ENCODE measurements around the gene TIMM10B.
A peak's percentile ranks its signal among the peaks of the same experiment; 100 is the strongest.

TIMM10B gene

GRCh38 chr11:6472934-6473333 lies 8.4 kb upstream of the TIMM10B start:
- no peak for DNase-seq (ENCODE audit: low spot score)

- peak; percentile 73 for DNase-seq (ENCODE audit: low spot score)
Observed at GRCh38 chr11:6473451-6474412, 7.6 kb upstream of the TIMM10B start, which contains the start of gene TRIM3. TRIM3 (minus strand) TSS chr11:6473941; CDS start chr11:6465695, 8,246 bp downstream.

GRCh38 chr11:6474413-6474792 lies 6.9 kb upstream of the TIMM10B start:
- DNase-seq (ENCODE audit: low spot score): no peak

GRCh38 chr11:6474806-6475500 lies 6.3 kb upstream of the TIMM10B start:
- DNase-seq (ENCODE audit: low spot score): no peak

- DNase-seq (ENCODE audit: low spot score): no peak
Observed at GRCh38 chr11:6475936-6476335, 5.4 kb upstream of the TIMM10B start.

- DNase-seq (ENCODE audit: low spot score): no peak
Observed at GRCh38 chr11:6476571-6476970, 4.7 kb upstream of the TIMM10B start.

- DNase-seq (ENCODE audit: low spot score): no peak
Observed at GRCh38 chr11:6480299-6480914, 894 bp upstream of the TIMM10B start.

GRCh38 chr11:6481924-6482275 lies 599 bp downstream of the TIMM10B start:
- DNase-seq (ENCODE audit: low spot score): no peak

GRCh38 chr11:6482441-6482840 lies 1.1 kb downstream of the TIMM10B start:
- peak; percentile 32 for DNase-seq (ENCODE audit: low spot score)

- DNase-seq (ENCODE audit: low spot score): no peak
Observed at GRCh38 chr11:6483015-6483414, 1.7 kb downstream of the TIMM10B start.

GRCh38 chr11:6485661-6486060 lies 4.4 kb downstream of the TIMM10B start:
- DNase-seq (ENCODE audit: low spot score): no peak

GRCh38 chr11:6486256-6486655 lies 5.0 kb downstream of the TIMM10B start:
- DNase-seq (ENCODE audit: low spot score): no peak

GRCh38 chr11:6486938-6487337 lies 5.6 kb downstream of the TIMM10B start:
- no peak for DNase-seq (ENCODE audit: low spot score)

- no peak for DNase-seq (ENCODE audit: low spot score)
Observed at GRCh38 chr11:6488342-6488741, 7.0 kb downstream of the TIMM10B start.

GRCh38 chr11:6488821-6489220 lies 7.5 kb downstream of the TIMM10B start:
- no peak for DNase-seq (ENCODE audit: low spot score)

GRCh38 chr11:6489306-6489705 lies 8.0 kb downstream of the TIMM10B start:
- no peak for DNase-seq (ENCODE audit: low spot score)

GRCh38 chr11:6497069-6497839 lies 16.0 kb downstream of the TIMM10B start, which contains the start of gene DNHD1:
DNHD1 (plus strand) TSS chr11:6497280; CDS start chr11:6498216, 936 bp downstream.
- DNase-seq (ENCODE audit: low spot score): no peak

- DNase-seq (ENCODE audit: low spot score): no peak
Observed at GRCh38 chr11:6498121-6498520, 16.8 kb downstream of the TIMM10B start.

- DNase-seq (ENCODE audit: low spot score): no peak
Observed at GRCh38 chr11:6498544-6498943, 17.2 kb downstream of the TIMM10B start.

- no peak for DNase-seq (ENCODE audit: low spot score)
Observed at GRCh38 chr11:6502382-6502781, 21.1 kb downstream of the TIMM10B start.

GRCh38 chr11:6504166-6504565 lies 22.9 kb downstream of the TIMM10B start:
- DNase-seq (ENCODE audit: low spot score): no peak

All from hematopoietic multipotent progenitor cell treated with erythropoietin and hydrocortisone succinate and interleukin-3 and kit ligand, for 17 days (in vitro differentiated cells).